ENCODE data around the gene ABTB1. TPM values are rescaled to one million over a fixed set of nuclear protein-coding genes. Genes with fewer than 3 reads are reported as not detected.

The ABTB1 gene
- polyA plus RNA-seq, 1 of the 3 experiments (the other 2 are of a cell fraction): 30.8 TPM

DNA sequence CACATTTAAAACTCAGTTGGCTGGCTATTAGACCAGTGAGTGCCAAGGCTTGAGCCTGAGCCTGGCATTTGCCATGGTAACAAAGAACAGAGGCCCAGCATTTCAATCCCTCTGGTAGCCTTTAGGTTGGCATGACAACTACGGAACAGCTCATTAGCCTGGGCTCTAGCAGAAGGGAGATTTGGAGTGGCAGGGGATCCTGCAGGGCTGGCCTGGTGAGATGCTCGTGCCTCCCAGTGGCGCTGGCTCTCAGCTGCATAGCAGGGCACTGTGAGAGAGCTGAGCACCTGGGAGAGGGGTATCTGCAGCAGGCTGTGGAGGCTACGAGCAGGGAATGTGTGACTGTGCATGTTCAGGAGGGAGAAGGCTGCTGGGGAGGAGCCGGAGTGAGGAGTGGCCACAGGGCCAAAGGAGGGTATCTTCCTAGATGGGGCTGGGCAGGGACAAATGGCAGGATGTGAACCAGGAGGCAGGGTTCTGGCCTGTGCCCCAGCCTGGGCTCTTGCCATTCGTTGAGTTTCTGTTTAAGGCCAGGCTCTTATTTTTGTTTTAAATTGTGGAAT lies 5.6 kb upstream of the ABTB1 start (continued):
- TF ChIP-seq MEF2A (IDR thresholded peaks at IDR 0.05; ENCODE audit: borderline replicate concordance, low read depth) (no peak), GABPA (IDR thresholded peaks at IDR 0.05; ENCODE audit: low read depth) (no peak), FOXM1 (IDR thresholded peaks at IDR 0.05; ENCODE audit: low read depth) (no peak), RAD21 (IDR thresholded peaks at IDR 0.05; ENCODE audit: low read length) (no peak), JUND (IDR thresholded peaks at IDR 0.05) (no peak), RFX5 (IDR thresholded peaks at IDR 0.05; ENCODE audit: low read length) (no peak), EZH2phosphoT487 (IDR thresholded peaks at IDR 0.05; ENCODE audit: borderline replicate concordance, low read depth) (no peak), FOXJ3 (CRISPR knock-in tag; IDR thresholded peaks at IDR 0.05) (no peak)

GRCh38 chr3:127668906-127669305 lies 3.8 kb upstream of the ABTB1 start:
- Histone ChIP-seq H3K9me3 (no peaks in the 10 kb centered on the region), H3K27ac (ENCODE audit: low read depth in 2 of 2, low read length in 1 of 2) (no peak overlapping the region), H3K27me3 (ENCODE audit: insufficient read depth) (no peaks in the 10 kb centered on the region), H3F3A (replicated peaks; ENCODE audit: insufficient read depth) (no peaks in the 10 kb centered on the region), H4K20me1 (ENCODE audit: insufficient read depth) (no peaks in the 10 kb centered on the region), H2AFZ (ENCODE audit: low read depth) (no peak overlapping the region), H3K79me2 (ENCODE audit: insufficient read depth) (peaks cover 13% of the 10 kb centered on the region), H3K4me1 (ENCODE audit: control insufficient read depth in 1 of 2, insufficient read depth in 2 of 2, low read depth in 1 of 2, low read length in 1 of 2) (peaks cover 6 to 13% of the 10 kb centered on the region in 2 experiments; a peak in 1 of 4 replicates), H3K9me2 (no peaks in the 10 kb centered on the region), H3K4me3 (ENCODE audit: low read depth in 2 of 2, low read length in 1 of 2) (no peak overlapping the region), H3K4me2 (no peak overlapping the region), H3K36me3 (replicated peaks in 1 of 2; ENCODE audit: control insufficient read depth in 1 of 2, insufficient read depth in 2 of 2, low read length in 1 of 2) (peaks cover 0 to 5% of the 10 kb centered on the region in 2 experiments), H3K9ac (no peak overlapping the region)
- TF ChIP-seq GATA2 (CRISPR knock-in tag; IDR thresholded peaks at IDR 0.05) (no peak), REST (IDR thresholded peaks at IDR 0.05; ENCODE audit: low read depth, low read length) (no peak)
- POLR2A ChIA-PET: no interaction called here
- DNase-seq: no peak
- 93% methylated on average over 5 of the region's 7 CpGs for WGBS (ENCODE audit: low lambda C conversion rate)
- CTCF ChIA-PET: interaction anchor here (1.3 to 1.8 kb wide), 2 partner anchors 10 to 94 kb away, joined by 3 to 4 read pairs; no protein-coding TSS in a partner anchor

- ChIA-PET CTCF (interaction anchor here (1.4 to 1.8 kb wide), 2 partner anchors 95 to 290 kb away, joined by 3 to 4 read pairs; no protein-coding TSS in a partner anchor), POLR2A (no interaction called here)
- H3K9me3 ChIP-seq: no peaks in the 10 kb centered on the region
- no peaks in the 10 kb centered on the region for H3K9me2 ChIP-seq
- H3K36me3 ChIP-seq (replicated peaks in 1 of 2; ENCODE audit: control insufficient read depth in 1 of 2, insufficient read depth in 2 of 2, low read length in 1 of 2): peaks cover 0 to 5% of the 10 kb centered on the region in 2 experiments
- H3K4me3 ChIP-seq (ENCODE audit: low read depth in 2 of 2, low read length in 1 of 2): no peak overlapping the region
- peaks cover 6 to 19% of the 10 kb centered on the region in 2 experiments; a peak in 1 of 4 replicates for H3K4me1 ChIP-seq (ENCODE audit: control insufficient read depth in 1 of 2, insufficient read depth in 2 of 2, low read depth in 1 of 2, low read length in 1 of 2)
- no peak overlapping the region for H3K4me2 ChIP-seq
- WGBS (ENCODE audit: low lambda C conversion rate): 86% methylated on average over 7 of the region's 14 CpGs
- DNase-seq: no peak
- H3K27ac ChIP-seq (ENCODE audit: low read depth in 2 of 2, low read length in 1 of 2): no peak overlapping the region
- peaks cover 13% of the 10 kb centered on the region for H3K79me2 ChIP-seq (ENCODE audit: insufficient read depth)
- no peak overlapping the region for H2AFZ ChIP-seq (ENCODE audit: low read depth)
- H3K9ac ChIP-seq: no peak overlapping the region
- no peaks in the 10 kb centered on the region for H3K27me3 ChIP-seq (ENCODE audit: insufficient read depth)
- H4K20me1 ChIP-seq (ENCODE audit: insufficient read depth): no peaks in the 10 kb centered on the region
- no peaks in the 10 kb centered on the region for H3F3A ChIP-seq (replicated peaks; ENCODE audit: insufficient read depth)
- TF ChIP-seq ELF1 (IDR thresholded peaks at IDR 0.05) (no peak), FOXJ3 (CRISPR knock-in tag; IDR thresholded peaks at IDR 0.05) (no peak), SMC3 (IDR thresholded peaks at IDR 0.05; ENCODE audit: low read depth, low read length) (no peak), GABPA (IDR thresholded peaks at IDR 0.05; ENCODE audit: low read depth) (no peak), RCOR1 (IDR thresholded peaks at IDR 0.05; ENCODE audit: low read length) (no peak), FOSL2 (IDR thresholded peaks at IDR 0.05; ENCODE audit: borderline replicate concordance, low read depth) (no peak), REST (IDR thresholded peaks at IDR 0.05; ENCODE audit: low read depth, low read length) (no peak), RXRA (IDR thresholded peaks at IDR 0.05; ENCODE audit: borderline replicate concordance, low read depth) (no peak), GATA2 (CRISPR knock-in tag; IDR thresholded peaks at IDR 0.05) (no peak), USF2 (IDR thresholded peaks at IDR 0.05; ENCODE audit: borderline replicate concordance, low read depth, low read length) (no peak), NFIC (IDR thresholded peaks at IDR 0.05; ENCODE audit: borderline replicate concordance) (no peak)
These were observed 3.1 kb upstream of the ABTB1 start for GRCh38 chr3:127669541-127670228.
